Vagina (tissue), 2 donors: ENCODE measurements around the gene TMX4. TPM values are rescaled to one million over a fixed set of nuclear protein-coding genes. Genes with fewer than 3 reads are reported as not detected.

Experiments used
- DNase-seq, 2 donors: peaks; one replicate each; pipeline ENCODE4 v3.0.0-alpha.2; 2017; ENCODE audit errors: extremely low spot score in 2 of 2
- H3K27ac ChIP-seq: fragments of 200-600 bp; sonication (generic); one replicate; pipeline ENCODE4 v1.5.1; 2019
- H3K27me3 ChIP-seq: fragments of 200-600 bp; sonication (generic); one replicate; pipeline ENCODE4 v1.5.1; 2019
- H3K36me3 ChIP-seq, 2 donors: fragments of 200-600 bp; sonication (generic); one replicate each; pipeline ENCODE4 v1.5.1; 2017 to 2019
- H3K4me1 ChIP-seq: fragments of 200-600 bp; sonication (generic); one replicate; pipeline ENCODE4 v1.5.1; 2019
- H3K4me3 ChIP-seq, 2 donors: fragments of 200-600 bp; sonication (generic); 1 replicate in 1 of 2; 2 replicates in 1 of 2; pipeline ENCODE4 v1.5.1; 2016 to 2019
- H3K9me3 ChIP-seq: fragments of 200-600 bp; sonication (generic); one replicate; pipeline ENCODE4 v1.5.1; 2019
- CTCF ChIP-seq, 3 experiments: fragments of 450-650 bp in 2 of 3; fragments of 200-600 bp in 1 of 3; sonication (generic) in 1 of 3; IDR thresholded peaks; one replicate each; pipeline ENCODE4 v1.5.1; 2017 to 2019; ENCODE audit warnings: antibody characterized with exemption in 3 of 3, mild to moderate bottlenecking in 2 of 3, moderate library complexity in 2 of 3
- POLR2A ChIP-seq, 2 donors: fragments of 450-650 bp; IDR thresholded peaks; one replicate each; pipeline ENCODE4 v1.6.1; 2017; ENCODE audit warnings: antibody characterized with exemption in 2 of 2, mild to moderate bottlenecking in 2 of 2, moderate library complexity in 2 of 2
- POLR2AphosphoS5 ChIP-seq, 2 donors: sonication (generic); formaldehyde crosslinking; IDR thresholded peaks; one replicate each; pipeline ENCODE4 v1.9.0; 2017; ENCODE audit warnings: antibody characterized with exemption in 2 of 2, mild to moderate bottlenecking in 2 of 2, low read depth in 1 of 2; ENCODE audit not compliant: insufficient read depth in 1 of 2
- intact Hi-C: fragments of 100-400 bp; cut with DNase I; formaldehyde crosslinking; loops from one replicate; pipeline ENCODE4 v1.15.1; 2023
- total RNA-seq: library from RNA; depleted of rRNA; stranded (reverse); fragments of >200 nt; gene quantifications from one replicate; pipeline ENCODE4 v1.2.3, GENCODE V29; 2016

The TMX4 gene
- total RNA-seq, 1 donor from 2014 or later = 33.9 TPM

GRCh38 chr20:7994809-7995208 lies 24.8 kb downstream of the TMX4 start:
- H3K36me3 ChIP-seq = peaks cover 0 to 62% of the 10 kb centered on the region in 2 donors

GRCh38 chr20:7993703-7994102 lies 25.9 kb downstream of the TMX4 start:
- no peaks in the 10 kb centered on the region for H3K27me3 ChIP-seq
- no peaks in the 10 kb centered on the region for H3K4me1 ChIP-seq
- TF ChIP-seq POLR2A (IDR thresholded peaks at IDR 0.05) = no peak
- TF ChIP-seq CTCF (IDR thresholded peaks at IDR 0.05) = no peak
- no peak for TF ChIP-seq POLR2AphosphoS5 (IDR thresholded peaks at IDR 0.05; ENCODE audit: insufficient read depth in 1 of 2, low read depth in 1 of 2)
- DNase-seq = no peak
- peaks cover 0 to 52% of the 10 kb centered on the region in 2 donors for H3K36me3 ChIP-seq
- H3K9me3 ChIP-seq = peaks cover 3% of the 10 kb centered on the region
- H3K4me3 ChIP-seq = no peak overlapping the region
- intact Hi-C loops = no loop called here
- no peak overlapping the region for H3K27ac ChIP-seq

More at GRCh38 chr20:7994809-7995208, 24.8 kb downstream of the TMX4 start:
- no peak for DNase-seq
- H3K4me1 ChIP-seq = no peaks in the 10 kb centered on the region
- no peaks in the 10 kb centered on the region for H3K27me3 ChIP-seq
- no peak overlapping the region for H3K27ac ChIP-seq
- TF ChIP-seq CTCF (IDR thresholded peaks at IDR 0.05) (no peak), POLR2AphosphoS5 (IDR thresholded peaks at IDR 0.05; ENCODE audit: insufficient read depth in 1 of 2, low read depth in 1 of 2) (no peak), POLR2A (IDR thresholded peaks at IDR 0.05) (no peak)
- H3K9me3 ChIP-seq = peaks cover 3% of the 10 kb centered on the region
- intact Hi-C loops = no loop called here
- no peak overlapping the region for H3K4me3 ChIP-seq

- intact Hi-C loops = no loop called here
Observed at GRCh38 chr20:7993238-7993637, 26.3 kb downstream of the TMX4 start.

GRCh38 chr20:7990385-7990784 lies 29.2 kb downstream of the TMX4 start:
- H3K4me3 ChIP-seq = no peak overlapping the region
- DNase-seq = no peak
- H3K9me3 ChIP-seq = peaks cover 3% of the 10 kb centered on the region
- H3K4me1 ChIP-seq = no peaks in the 10 kb centered on the region
- TF ChIP-seq POLR2A (IDR thresholded peaks at IDR 0.05) = no peak
- TF ChIP-seq CTCF (IDR thresholded peaks at IDR 0.05) = no peak
- no peak for TF ChIP-seq POLR2AphosphoS5 (IDR thresholded peaks at IDR 0.05; ENCODE audit: insufficient read depth in 1 of 2, low read depth in 1 of 2)
- intact Hi-C loops = no loop called here
- H3K36me3 ChIP-seq = peaks cover 0 to 29% of the 10 kb centered on the region in 2 donors
- H3K27me3 ChIP-seq = no peaks in the 10 kb centered on the region
- H3K27ac ChIP-seq = no peak overlapping the region

More at GRCh38 chr20:7993238-7993637, 26.3 kb downstream of the TMX4 start:
- no peak for DNase-seq
- TF ChIP-seq POLR2A (IDR thresholded peaks at IDR 0.05) (no peak), POLR2AphosphoS5 (IDR thresholded peaks at IDR 0.05; ENCODE audit: insufficient read depth in 1 of 2, low read depth in 1 of 2) (no peak), CTCF (IDR thresholded peaks at IDR 0.05) (no peak)
- Histone ChIP-seq H3K27me3 (no peaks in the 10 kb centered on the region), H3K27ac (no peak overlapping the region), H3K4me1 (no peaks in the 10 kb centered on the region), H3K9me3 (peaks cover 3% of the 10 kb centered on the region), H3K4me3 (no peak overlapping the region), H3K36me3 (peaks cover 0 to 47% of the 10 kb centered on the region in 2 donors)

GRCh38 chr20:7989379-7989778 lies 30.2 kb downstream of the TMX4 start:
- DNase-seq = no peak
- Histone ChIP-seq H3K4me3 (no peak overlapping the region), H3K27me3 (no peaks in the 10 kb centered on the region), H3K4me1 (no peaks in the 10 kb centered on the region), H3K27ac (no peak overlapping the region), H3K9me3 (peaks cover under 1% of the 10 kb centered on the region), H3K36me3 (peaks cover 0 to 20% of the 10 kb centered on the region in 2 donors)
- intact Hi-C loops = no loop called here
- TF ChIP-seq POLR2AphosphoS5 (IDR thresholded peaks at IDR 0.05; ENCODE audit: insufficient read depth in 1 of 2, low read depth in 1 of 2) = no peak
- no peak for TF ChIP-seq POLR2A (IDR thresholded peaks at IDR 0.05)
- TF ChIP-seq CTCF (IDR thresholded peaks at IDR 0.05) = no peak
